HEK293T (cell line): Measurements from ENCODE around the gene PLA2G4B.

ENCODE experiments used
- CTCF ChIA-PET: fragments of 350-600 bp; formaldehyde crosslinking; extraction: SDS; loops from one replicate; lab custom pipeline; 2021; ENCODE audit warnings: antibody characterized with exemption, inconsistent platforms; lab: Yijun Ruan, JAX
- POLR2A ChIA-PET: fragments of 350-600 bp; formaldehyde crosslinking; extraction: SDS; loops from one replicate; lab custom pipeline; 2020; ENCODE audit warnings: antibody characterized with exemption, inconsistent platforms; lab: Yijun Ruan, JAX
- DNase-seq: peaks from one replicate; pipeline ENCODE4 v3.0.0; 2012; ENCODE audit warnings: mixed read lengths; ENCODE audit errors: extremely low spot score
- ARNT ChIP-seq: fragments of 450-650 bp; IDR thresholded peaks from 2 replicates; pipeline ENCODE4 v1.6.1; 2017; ENCODE audit warnings: mild to moderate bottlenecking
- BHLHE40 ChIP-seq: fragments of 450-650 bp; IDR thresholded peaks from 2 replicates; pipeline ENCODE4 v1.6.1; 2016; ENCODE audit warnings: mild to moderate bottlenecking, moderate library complexity, borderline replicate concordance
- CTBP1 ChIP-seq: fragments of 450-650 bp; IDR thresholded peaks from 2 replicates; pipeline ENCODE4 v1.6.1; 2016; ENCODE audit warnings: borderline replicate concordance
- ELF4 ChIP-seq: fragments of 450-650 bp; IDR thresholded peaks from 2 replicates; pipeline ENCODE4 v1.6.1; 2017; ENCODE audit warnings: antibody characterized with exemption
- FOXA1 ChIP-seq: fragments of 450-650 bp; IDR thresholded peaks from 2 replicates; pipeline ENCODE4 v1.6.1; 2016; ENCODE audit warnings: mild to moderate bottlenecking
- FOXK2 ChIP-seq: fragments of 450-650 bp; IDR thresholded peaks from 2 replicates; pipeline ENCODE4 v1.6.1; 2016; ENCODE audit warnings: mild to moderate bottlenecking
- FOXM1 ChIP-seq: fragments of 450-650 bp; IDR thresholded peaks from 2 replicates; pipeline ENCODE4 v1.6.1; 2017; ENCODE audit warnings: mild to moderate bottlenecking, borderline replicate concordance
- HDGF ChIP-seq: fragments of 450-650 bp; IDR thresholded peaks from 2 replicates; pipeline ENCODE4 v1.6.1; 2017; ENCODE audit warnings: antibody characterized with exemption, borderline replicate concordance
- L3MBTL2 ChIP-seq: fragments of 450-650 bp; conservative IDR thresholded peaks from 2 replicates; pipeline ENCODE4 v1.6.1; 2016; ENCODE audit warnings: mild to moderate bottlenecking
- LEF1 ChIP-seq: fragments of 450-650 bp; IDR thresholded peaks from 2 replicates; pipeline ENCODE4 v1.6.1; 2017; ENCODE audit warnings: mild to moderate bottlenecking, borderline replicate concordance
- NFRKB ChIP-seq: fragments of 450-650 bp; IDR thresholded peaks from 2 replicates; pipeline ENCODE4 v1.6.1; 2016; ENCODE audit warnings: mild to moderate bottlenecking, moderate library complexity
- PKNOX1 ChIP-seq: fragments of 450-650 bp; IDR thresholded peaks from 2 replicates; pipeline ENCODE4 v1.6.1; 2016
- SP1 ChIP-seq: fragments of 450-650 bp; IDR thresholded peaks from 2 replicates; pipeline ENCODE4 v1.6.1; 2017
- SUZ12 ChIP-seq: fragments of 450-650 bp; IDR thresholded peaks from 2 replicates; pipeline ENCODE4 v1.6.1; 2016; ENCODE audit warnings: mild to moderate bottlenecking
- TARDBP ChIP-seq: fragments of 450-650 bp; IDR thresholded peaks from 2 replicates; pipeline ENCODE4 v1.6.1; 2016
- ZNF384 ChIP-seq: fragments of 450-650 bp; IDR thresholded peaks from 2 replicates; pipeline ENCODE4 v1.6.1; 2016

The PLA2G4B gene

GRCh38 chr15:41871175-41871905 is 32.7 kb downstream of the PLA2G4B start:
- POLR2A ChIA-PET: no interaction called here
- no peak for DNase-seq
- no peak for TF ChIP-seq TARDBP
- no peak for TF ChIP-seq ELF4
- TF ChIP-seq ZNF384: no peak
- TF ChIP-seq FOXM1: no peak
- TF ChIP-seq CTBP1: no peak
- TF ChIP-seq BHLHE40: no peak
- TF ChIP-seq FOXA1: no peak
- no peak for TF ChIP-seq L3MBTL2
- no peak for TF ChIP-seq NFRKB
- no peak for TF ChIP-seq PKNOX1
- no peak for TF ChIP-seq FOXK2
- no peak for TF ChIP-seq HDGF
- CTCF ChIA-PET: interaction anchor here (1.0 kb wide), 1 partner anchor 313 kb away, joined by 3 read pairs; no protein-coding TSS in a partner anchor

GRCh38 chr15:41872166-41872747 is 33.6 kb downstream of the PLA2G4B start:
- POLR2A ChIA-PET: no interaction called here
- DNase-seq: no peak
- CTCF ChIA-PET: no interaction called here
- TF ChIP-seq CTBP1 (no peak), FOXM1 (no peak)

GRCh38 chr15:41873711-41874110 is 35.1 kb downstream of the PLA2G4B start:
- no peak for TF ChIP-seq SP1
- TF ChIP-seq L3MBTL2: no peak
- TF ChIP-seq FOXK2: no peak
- TF ChIP-seq SUZ12: no peak
- TF ChIP-seq HDGF: no peak
- no peak for TF ChIP-seq NFRKB
- TF ChIP-seq TARDBP: no peak
- ChIA-PET POLR2A (no interaction called here), CTCF (no interaction called here)
- DNase-seq: no peak

GRCh38 chr15:41874736-41875135 is 36.1 kb downstream of the PLA2G4B start:
- ChIA-PET CTCF (no interaction called here), POLR2A (no interaction called here)
- no peak for DNase-seq
- TF ChIP-seq FOXK2 (no peak), CTBP1 (no peak), SP1 (no peak), BHLHE40 (no peak), FOXM1 (no peak), ZNF384 (no peak), SUZ12 (no peak), PKNOX1 (no peak), L3MBTL2 (no peak), TARDBP (no peak), ELF4 (no peak), ARNT (no peak), LEF1 (no peak), NFRKB (no peak), FOXA1 (no peak), HDGF (no peak)

GRCh38 chr15:41876007-41876406 is 37.4 kb downstream of the PLA2G4B start:
- ChIA-PET POLR2A (no interaction called here), CTCF (no interaction called here)
- no peak for TF ChIP-seq FOXM1
- no peak for TF ChIP-seq BHLHE40
- TF ChIP-seq HDGF: no peak
- no peak for TF ChIP-seq FOXK2
- TF ChIP-seq SP1: no peak
- no peak for TF ChIP-seq CTBP1
- no peak for TF ChIP-seq L3MBTL2
- no peak for TF ChIP-seq ELF4
- no peak for TF ChIP-seq LEF1
- no peak for TF ChIP-seq PKNOX1
- no peak for TF ChIP-seq ARNT
- no peak for TF ChIP-seq ZNF384
- no peak for TF ChIP-seq NFRKB
- TF ChIP-seq FOXA1: no peak
- no peak for TF ChIP-seq SUZ12
- no peak for TF ChIP-seq TARDBP
- no peak for DNase-seq

- POLR2A ChIA-PET: no interaction called here
- TF ChIP-seq SUZ12: no peak
- TF ChIP-seq L3MBTL2: no peak
- no peak for TF ChIP-seq BHLHE40
- no peak for TF ChIP-seq CTBP1
- TF ChIP-seq ELF4: no peak
- TF ChIP-seq LEF1: no peak
- no peak for TF ChIP-seq TARDBP
- TF ChIP-seq SP1: no peak
- no peak for TF ChIP-seq ZNF384
- TF ChIP-seq HDGF: no peak
- TF ChIP-seq FOXM1: no peak
- TF ChIP-seq NFRKB: no peak
- TF ChIP-seq FOXA1: no peak
- TF ChIP-seq PKNOX1: no peak
- TF ChIP-seq ARNT: no peak
- TF ChIP-seq FOXK2: no peak
- no peak for DNase-seq
- CTCF ChIA-PET: no interaction called here
These were observed 38.0 kb downstream of the PLA2G4B start for GRCh38 chr15:41876689-41877088.
